Lower leg skin (tissue), 4 donors: Measurements from ENCODE around the gene C1QL4. TPM values are rescaled to one million over a fixed set of nuclear protein-coding genes. Genes with fewer than 3 reads are reported as not detected.
"Not testable (repeated sequence)": the region's sequence is repeated elsewhere in the genome, so short reads cannot be mapped to it uniquely, and the experiment has no call there.

ENCODE experiments used
- DNase-seq, 2 donors: peaks; one replicate each; pipeline ENCODE4 v3.0.0-alpha.2; 2019; ENCODE audit warnings: low spot score in 2 of 2
- H3K4me3 ChIP-seq: fragments of 200-600 bp; sonication (generic); 2 replicates; pipeline ENCODE4 v1.5.1; 2017; ENCODE audit warnings: mild to moderate bottlenecking, low read depth; ENCODE audit not compliant: poor library complexity, severe bottlenecking
- CTCF ChIP-seq, 3 donors: fragments of 450-650 bp; IDR thresholded peaks; one replicate each; pipeline ENCODE4 v1.5.1; 2016; ENCODE audit warnings: antibody characterized with exemption in 3 of 3, mild to moderate bottlenecking in 3 of 3, moderate library complexity in 2 of 3
- POLR2A ChIP-seq, 2 donors: fragments of 450-650 bp; IDR thresholded peaks; one replicate each; pipeline ENCODE4 v1.6.1; 2016 to 2017; ENCODE audit warnings: antibody characterized with exemption in 2 of 2, mild to moderate bottlenecking in 1 of 2, moderate library complexity in 1 of 2
- WGBS, 2 donors: methylation state at CpG; one replicate each; pipeline ENCODE4 v1.1.5; 2018; 5-methylcytosine and 5-hydroxymethylcytosine counted together
- intact Hi-C: fragments of 100-400 bp; cut with DNase I; formaldehyde crosslinking; loops from one replicate; pipeline ENCODE4 v1.15.0; 2023; ENCODE audit warnings: low total_unique reads
- total RNA-seq, 4 donors: library from RNA; depleted of rRNA; stranded (reverse); fragments of >200 nt; gene quantifications; one replicate each; pipeline ENCODE4 v1.1.0, GENCODE V29; 2016

The C1QL4 gene
- total RNA-seq, 4 donors from 2014 or later: 0.62 to 2.5 (median 1.1) TPM; not detected in 1

- intact Hi-C loops: loop anchor here (5.0 kb wide), 1 partner anchor 54 kb away; no protein-coding TSS in a partner anchor
- TF ChIP-seq CTCF (IDR thresholded peaks at IDR 0.05) (no peak), POLR2A (IDR thresholded peaks at IDR 0.05) (no peak)
- peak in 1 of 2 donors; percentile 59 for DNase-seq
- H3K4me3 ChIP-seq: no peak overlapping the region
- WGBS, 2 donors: 58 to 62% methylated on average over 6 of the region's 6 CpGs
These were observed 49.1 kb downstream of the C1QL4 start for GRCh38 chr12:49287876-49288275.

GRCh38 chr12:49284672-49285071, 52.3 kb downstream of the C1QL4 start:
- peak in 1 of 2 donors; percentile 8 for DNase-seq
- WGBS, 2 donors: 85 to 88% methylated on average over 4 of the region's 4 CpGs
- no peak for TF ChIP-seq POLR2A (IDR thresholded peaks at IDR 0.05)
- no peak for TF ChIP-seq CTCF (IDR thresholded peaks at IDR 0.05)
- no peak overlapping the region for H3K4me3 ChIP-seq
- intact Hi-C loops: loop anchor here (5.0 kb wide), 1 partner anchor 58 kb away; no protein-coding TSS in a partner anchor

GRCh38 chr12:49283541-49284429, 53.2 kb downstream of the C1QL4 start:
- intact Hi-C loops: no loop called here
- no peak for TF ChIP-seq POLR2A (IDR thresholded peaks at IDR 0.05)
- TF ChIP-seq CTCF (IDR thresholded peaks at IDR 0.05): no peak
- H3K4me3 ChIP-seq: no peak overlapping the region
- 76 to 83% methylated on average over 21 to 22 of the region's 25 CpGs for WGBS, 2 donors
- peak in 1 of 2 donors; percentile 56 for DNase-seq

- intact Hi-C loops, DNase-seq: not testable (repeated sequence)
- WGBS, 2 donors: 88 to 97% methylated on average over 2 to 3 of the region's 6 CpGs
These were observed 54.1 kb downstream of the C1QL4 start for GRCh38 chr12:49282740-49283375.

More at GRCh38 chr12:49282740-49283375, 54.1 kb downstream of the C1QL4 start:
- not testable (repeated sequence) for H3K4me3 ChIP-seq

Other genes with a start within 250 kb of the C1QL4 start
- under 1 TPM in 3 of 4 donors, not detected in 1; 0.23 to 0.45 (median 0.29) TPM for gene DHH, start 242.4 kb downstream of the C1QL4 start, total RNA-seq
- gene LMBR1L, start 226.3 kb downstream of the C1QL4 start, total RNA-seq: 100 to 1,000 TPM in 1 of 4 donors, 10 to 100 TPM in 3; 39.7 to 129 (median 49.4) TPM
- gene TUBA1B, start 205.8 kb downstream of the C1QL4 start, total RNA-seq: 100 to 1,000 TPM; 199 to 347 (median 240) TPM
- 100 to 1,000 TPM in 2 of 4 donors, 10 to 100 TPM in 2; 68.0 to 137 (median 108) TPM for gene TUBA1A, start 148.1 kb downstream of the C1QL4 start, total RNA-seq
- gene TUBA1C, start 72.1 kb downstream of the C1QL4 start, total RNA-seq: 100 to 1,000 TPM; 211 to 475 (median 280) TPM
- gene PRPH, start 42.0 kb downstream of the C1QL4 start, total RNA-seq: 1 to 10 TPM in 1 of 4 donors, under 1 TPM in 2, not detected in 1; 0.19 to 1.4 (median 0.61) TPM
- gene TROAP, start 13.9 kb downstream of the C1QL4 start, total RNA-seq: 10 to 100 TPM in 1 of 4 donors, 1 to 10 TPM in 3; 2.1 to 24.2 (median 6.7) TPM
- under 1 TPM; 0.21 to 0.52 (median 0.35) TPM for gene DNAJC22, start 9.7 kb upstream of the C1QL4 start, total RNA-seq
- 10 to 100 TPM; 14.0 to 26.5 (median 19.6) TPM for gene SPATS2, start 30.3 kb upstream of the C1QL4 start, total RNA-seq
- 1 to 10 TPM in 1 of 4 donors, under 1 TPM in 1, not detected in 2; 0.17 to 1.1 TPM for gene KCNH3, start 201.8 kb upstream of the C1QL4 start, total RNA-seq
- 10 to 100 TPM; 38.5 to 53.8 (median 41.5) TPM for gene MCRS1, start 231.0 kb upstream of the C1QL4 start, total RNA-seq